ENCODE data around the gene TAX1BP1.
"Not testable (repeated sequence)": the region's sequence is repeated elsewhere in the genome, so short reads cannot be mapped to it uniquely, and the experiment has no call there.

The TAX1BP1 gene

DNA sequence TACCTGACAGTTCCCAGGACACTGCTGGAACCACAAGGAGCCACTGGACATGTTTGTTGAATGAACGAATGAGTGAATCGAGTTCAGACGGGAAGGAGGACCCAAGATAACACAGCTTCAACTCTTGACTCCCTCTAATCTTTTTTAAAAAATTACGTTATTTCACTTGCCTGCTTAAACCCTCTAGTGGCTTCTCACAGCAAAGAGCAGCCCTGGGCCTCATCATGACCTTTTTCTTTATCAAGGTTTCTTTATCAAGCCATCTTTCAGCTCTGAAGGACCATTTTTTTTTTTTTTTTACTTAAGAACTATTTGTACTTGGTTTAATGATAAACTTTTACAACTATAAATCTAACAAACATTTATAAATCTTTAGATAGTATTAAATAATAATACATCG is 110.6 kb downstream of the TAX1BP1 start:
- DNase-seq, result no peak

DNA sequence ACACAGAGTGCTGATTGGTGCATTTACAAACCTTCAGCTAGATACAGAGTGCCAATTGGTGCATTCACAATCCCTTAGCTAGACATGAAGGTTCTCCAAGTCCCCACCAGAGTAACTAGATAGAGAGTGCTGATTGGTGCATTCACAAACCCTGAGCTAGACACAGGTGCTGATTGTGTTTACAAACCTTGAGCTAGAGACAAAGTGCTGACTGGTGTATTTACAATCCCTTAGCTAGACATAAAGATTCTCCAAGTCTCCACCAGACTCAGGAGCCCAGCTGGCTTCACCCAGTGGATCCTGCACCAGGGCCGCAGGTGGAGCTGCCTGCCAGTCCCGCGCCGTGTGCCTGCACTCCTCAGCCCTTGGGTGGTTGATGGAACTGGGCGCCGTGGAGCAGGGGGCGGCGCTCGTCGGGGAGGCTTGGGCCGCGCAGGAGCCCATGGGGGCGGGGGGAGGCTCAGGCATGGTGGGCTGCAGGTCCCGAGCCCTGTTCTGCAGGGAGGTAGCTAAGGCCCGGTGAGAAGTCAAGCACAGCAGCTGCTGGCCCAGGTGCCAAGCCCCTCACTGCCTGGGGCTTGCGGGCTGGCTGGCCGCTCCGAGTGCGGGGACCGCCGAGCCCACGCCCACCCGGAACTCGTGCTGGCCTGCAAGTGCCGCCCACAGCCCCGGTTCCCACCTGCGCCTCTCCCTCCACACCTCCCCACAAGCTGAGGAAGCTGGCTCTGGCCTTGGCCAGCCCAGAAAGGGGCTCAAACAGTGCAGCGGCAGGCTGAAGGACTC is 116.9 kb downstream of the TAX1BP1 start:
- not testable (repeated sequence) for DNase-seq

DNA sequence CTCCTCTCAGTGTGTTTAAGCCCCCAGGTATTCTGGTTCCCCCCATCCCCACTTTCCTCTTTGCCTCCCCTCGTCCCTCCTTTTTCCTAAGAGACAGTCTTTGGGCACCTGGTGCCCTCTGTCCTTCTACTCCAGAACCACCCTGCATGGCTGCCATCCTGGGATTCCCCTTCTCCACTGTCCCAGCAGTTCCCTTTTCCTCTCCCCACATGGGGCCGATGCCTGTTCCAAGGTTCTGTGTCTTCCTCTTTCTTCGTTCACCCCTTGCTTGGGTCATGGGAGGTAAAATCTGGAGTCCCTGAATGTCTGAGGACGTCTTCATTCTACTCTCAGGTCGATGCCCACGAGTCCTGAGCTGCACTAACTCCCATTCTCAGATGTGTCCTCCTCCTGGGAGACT is 120.8 kb downstream of the TAX1BP1 start:
- no peak for DNase-seq

DNA sequence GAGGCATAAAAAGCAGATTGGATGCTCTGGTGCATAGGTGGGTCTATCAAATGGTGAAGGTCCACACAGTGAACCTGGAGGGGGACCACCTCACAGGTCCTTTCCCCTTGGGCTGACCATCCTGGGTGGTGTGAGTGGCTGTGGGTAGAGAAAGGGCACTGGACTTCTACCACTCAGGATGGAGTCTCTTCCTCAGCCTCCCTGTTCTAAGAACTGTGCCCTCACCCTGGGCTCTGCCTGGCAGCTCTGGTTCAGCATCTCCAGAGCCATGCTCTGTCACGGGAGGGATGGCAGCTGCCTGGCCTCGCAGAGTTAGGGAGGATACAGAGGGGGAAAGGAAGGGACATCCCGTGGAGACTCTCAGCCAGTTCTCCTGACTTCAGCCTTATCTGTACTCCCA is 121.8 kb downstream of the TAX1BP1 start:
- no peak for DNase-seq

DNA sequence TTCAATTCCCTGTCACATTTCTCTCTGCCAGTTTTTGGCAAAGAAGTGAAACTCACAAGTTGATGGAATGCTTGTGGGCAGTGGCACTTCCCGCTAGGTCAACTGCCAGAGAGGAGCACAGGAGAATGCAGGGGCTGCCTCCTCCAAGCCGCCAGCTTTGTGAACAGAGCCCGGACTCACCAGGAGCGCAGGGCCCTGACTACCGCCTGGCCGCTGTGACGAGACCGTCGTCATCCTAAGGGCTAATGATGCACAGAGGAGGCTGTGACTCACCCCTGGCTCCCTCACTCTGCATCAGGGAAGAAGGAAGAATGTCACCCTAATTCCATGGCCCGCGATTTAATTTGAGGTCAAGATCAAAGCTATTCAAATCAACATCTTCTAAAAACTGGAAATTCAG is 123.9 kb downstream of the TAX1BP1 start:
- no peak for DNase-seq

DNA sequence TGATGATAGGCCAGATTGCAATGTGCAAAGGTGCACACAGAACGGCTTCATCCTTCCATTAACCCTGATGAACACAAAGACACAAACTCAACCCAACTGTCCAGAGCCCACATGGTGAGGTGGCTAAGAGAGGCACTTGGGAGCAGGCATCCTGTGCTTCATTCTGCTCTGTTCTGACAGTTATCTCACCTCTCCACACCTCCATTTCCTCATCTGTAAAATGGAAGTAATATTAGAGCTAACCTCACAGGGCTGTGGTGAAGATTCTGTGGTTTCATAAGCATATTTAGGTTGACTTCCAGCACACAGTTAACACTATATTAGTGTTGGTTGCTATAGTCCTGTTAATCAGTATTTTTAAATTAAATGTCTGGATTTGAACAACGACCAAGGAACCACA is 126.3 kb downstream of the TAX1BP1 start:
- DNase-seq, result no peak

DNA sequence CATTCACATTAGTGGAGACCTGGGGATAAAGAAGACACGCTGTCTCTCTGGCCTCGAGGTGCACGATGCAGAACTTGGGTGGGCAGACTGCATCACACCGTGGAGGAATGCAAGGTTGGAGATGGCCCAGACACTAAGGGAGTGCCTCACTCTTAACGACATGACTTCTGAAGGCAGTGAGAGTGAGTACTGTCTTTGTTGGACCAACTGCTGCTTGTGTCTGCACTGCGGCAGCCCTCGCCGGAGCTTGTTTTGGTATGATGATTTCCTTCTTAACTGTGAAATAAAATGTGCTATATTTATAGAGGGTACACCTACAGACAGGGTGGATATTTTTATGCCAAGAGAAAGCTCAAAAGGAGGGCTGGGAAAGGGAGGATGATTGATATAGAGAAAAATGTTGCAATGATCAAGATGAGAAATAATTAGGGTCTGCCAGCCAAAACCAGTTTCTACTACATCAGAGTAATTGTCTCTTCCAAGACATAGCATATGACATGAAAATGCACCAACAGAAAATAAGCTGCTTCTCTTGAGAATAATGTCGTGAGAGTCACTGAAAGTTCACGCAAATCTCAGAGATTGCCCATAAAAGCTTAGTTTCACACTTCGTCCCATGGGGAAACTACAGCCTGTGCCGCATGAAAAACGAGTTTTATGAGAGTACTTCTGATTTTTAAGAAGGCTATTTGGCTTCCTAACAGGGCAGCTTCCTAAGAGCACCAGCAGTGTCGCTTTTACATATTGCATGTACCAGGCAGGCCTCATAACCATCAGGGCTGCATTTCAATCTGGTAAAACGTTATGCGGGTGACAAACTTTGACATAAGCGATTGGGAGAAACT is 127.1 kb downstream of the TAX1BP1 start:
- DNase-seq, result no peak

DNA sequence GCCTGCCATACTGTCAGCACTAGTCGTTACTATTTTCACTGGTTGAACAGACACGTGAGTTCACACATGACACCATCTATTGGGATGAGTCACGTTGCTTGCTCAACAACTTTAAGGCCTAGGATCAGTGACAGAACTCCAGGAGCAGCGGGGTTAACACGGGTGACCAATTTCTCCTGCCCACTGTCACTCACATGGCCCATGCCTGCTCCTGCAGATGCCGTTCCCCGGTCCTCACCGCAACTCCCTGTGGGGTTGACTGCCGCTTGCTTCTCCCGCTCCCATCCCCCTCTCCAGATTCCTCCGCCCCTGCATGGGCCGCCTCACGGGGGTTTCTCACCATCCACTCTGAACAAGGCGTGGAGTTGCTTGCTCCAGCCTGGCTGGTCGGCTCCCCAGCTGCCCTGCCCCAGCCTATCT is 128.2 kb downstream of the TAX1BP1 start:
- DNase-seq, result no peak

DNA sequence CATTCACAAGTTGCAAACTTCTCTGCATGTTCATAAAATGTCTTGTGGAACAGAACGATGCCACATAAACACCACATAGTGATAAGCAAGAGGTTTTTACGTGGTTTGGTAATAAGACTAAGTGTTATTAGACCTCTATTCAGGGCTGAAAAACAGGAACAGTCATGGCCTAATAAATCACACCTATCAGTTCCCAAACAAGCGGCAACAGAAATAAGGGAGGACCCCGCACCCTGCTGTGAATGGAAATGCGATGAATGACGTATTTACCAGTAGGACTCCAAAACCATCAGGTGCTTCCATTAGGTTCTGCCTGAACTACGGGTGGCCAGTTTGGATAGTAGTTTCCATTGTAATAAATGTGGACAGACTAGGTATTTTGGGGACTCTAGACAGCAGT is 129.1 kb downstream of the TAX1BP1 start:
- no peak for DNase-seq

DNA sequence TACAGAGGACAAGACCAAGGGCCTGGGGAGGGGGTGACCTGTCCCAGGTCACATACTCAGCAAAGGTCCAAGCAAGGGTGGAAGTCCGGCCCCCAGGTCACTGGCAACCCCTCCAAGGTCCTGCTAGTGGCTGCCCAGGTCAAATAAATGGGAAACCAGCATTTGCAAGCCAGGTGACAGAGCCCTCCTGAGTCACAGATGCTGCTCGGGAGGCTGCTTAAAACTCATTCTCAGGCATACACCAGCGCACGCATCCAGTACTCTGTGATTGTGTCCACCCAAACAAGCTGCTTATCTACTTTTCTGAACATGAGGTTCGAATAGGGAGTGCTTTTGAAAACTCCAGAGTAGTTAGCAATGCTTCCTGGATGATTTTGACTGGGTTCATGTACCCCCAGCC is 130.6 kb downstream of the TAX1BP1 start:
- no peak for DNase-seq

DNA sequence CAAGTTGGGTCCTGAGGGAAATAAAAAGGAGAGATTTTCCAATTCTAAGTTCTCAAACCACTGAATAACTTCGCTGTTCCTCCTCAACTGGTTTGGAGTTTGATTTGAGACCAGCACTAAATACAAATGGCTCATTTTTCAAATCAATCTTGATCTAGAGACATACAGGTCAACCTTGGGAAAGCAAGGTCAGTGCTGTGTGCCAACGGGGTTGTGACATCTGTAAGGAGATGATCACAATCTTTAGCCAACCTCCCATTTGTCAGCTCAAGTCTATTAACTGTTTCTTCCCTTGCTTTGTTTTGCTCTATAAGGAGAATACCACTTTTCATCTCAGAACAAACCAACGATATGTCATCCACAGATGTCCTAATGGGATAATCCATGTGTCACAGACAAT is 131.1 kb downstream of the TAX1BP1 start:
- DNase-seq, result no peak

DNA sequence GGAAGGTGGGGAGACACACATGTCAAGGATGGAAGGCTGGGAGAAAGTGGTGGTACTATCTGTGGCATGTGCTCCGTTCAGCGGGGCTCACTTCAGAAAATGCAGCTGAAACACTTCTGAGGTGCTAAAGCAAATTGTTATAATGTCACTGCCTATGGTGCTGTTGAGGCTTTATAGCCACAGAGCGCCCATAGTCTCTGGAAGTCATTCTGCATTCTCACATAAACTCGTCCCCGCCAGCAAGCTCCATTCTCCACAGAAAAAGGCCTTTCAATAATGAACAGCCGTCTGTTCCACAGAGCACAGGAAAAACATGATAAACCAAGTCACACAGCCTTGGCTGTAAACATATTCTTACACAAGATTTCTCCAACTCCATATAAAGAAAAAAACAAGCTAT is 131.9 kb downstream of the TAX1BP1 start:
- DNase-seq, result no peak

DNA sequence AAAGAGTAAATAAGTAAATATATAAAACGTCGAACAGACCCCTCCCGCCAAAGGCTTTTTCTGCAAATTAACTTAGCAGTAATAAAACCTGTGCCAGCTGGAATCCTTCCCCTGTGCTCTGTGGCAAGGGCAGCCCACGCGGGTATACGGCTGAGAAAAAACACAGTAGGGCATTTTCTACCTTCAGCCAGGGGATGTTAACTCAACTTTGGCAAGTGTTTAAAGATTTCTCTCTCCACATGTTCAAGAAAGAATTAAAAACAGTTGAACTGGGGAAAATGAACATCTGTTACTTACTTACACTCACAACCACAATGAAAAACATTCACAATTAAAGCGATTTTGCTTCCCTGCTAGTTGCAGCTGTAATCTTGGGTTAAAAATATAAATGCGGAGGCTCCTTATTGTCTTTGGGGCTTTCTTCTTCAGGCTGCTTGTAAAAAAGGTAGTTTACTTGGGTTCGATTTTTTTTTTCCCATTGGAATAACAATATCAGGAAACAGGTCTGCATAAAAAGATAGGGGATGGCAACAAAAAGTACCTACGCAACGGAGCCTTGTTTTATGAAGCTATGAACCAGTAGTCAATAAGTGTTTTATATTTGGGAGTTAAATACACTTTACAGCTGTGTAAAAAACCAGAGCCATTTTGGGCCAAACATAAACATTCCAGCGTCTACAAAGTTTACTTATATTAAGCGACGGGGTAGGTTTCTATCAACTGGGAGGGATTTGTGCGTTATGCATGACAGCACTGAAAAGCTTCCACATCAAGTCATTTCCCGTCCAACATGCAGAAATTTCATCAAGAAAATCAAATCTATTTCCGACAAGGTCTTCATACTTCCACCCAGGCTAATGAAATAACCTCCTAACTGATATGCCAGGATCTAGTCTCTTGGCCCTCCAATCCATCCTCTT is 132.7 kb downstream of the TAX1BP1 start:
- DNase-seq, result no peak

DNA sequence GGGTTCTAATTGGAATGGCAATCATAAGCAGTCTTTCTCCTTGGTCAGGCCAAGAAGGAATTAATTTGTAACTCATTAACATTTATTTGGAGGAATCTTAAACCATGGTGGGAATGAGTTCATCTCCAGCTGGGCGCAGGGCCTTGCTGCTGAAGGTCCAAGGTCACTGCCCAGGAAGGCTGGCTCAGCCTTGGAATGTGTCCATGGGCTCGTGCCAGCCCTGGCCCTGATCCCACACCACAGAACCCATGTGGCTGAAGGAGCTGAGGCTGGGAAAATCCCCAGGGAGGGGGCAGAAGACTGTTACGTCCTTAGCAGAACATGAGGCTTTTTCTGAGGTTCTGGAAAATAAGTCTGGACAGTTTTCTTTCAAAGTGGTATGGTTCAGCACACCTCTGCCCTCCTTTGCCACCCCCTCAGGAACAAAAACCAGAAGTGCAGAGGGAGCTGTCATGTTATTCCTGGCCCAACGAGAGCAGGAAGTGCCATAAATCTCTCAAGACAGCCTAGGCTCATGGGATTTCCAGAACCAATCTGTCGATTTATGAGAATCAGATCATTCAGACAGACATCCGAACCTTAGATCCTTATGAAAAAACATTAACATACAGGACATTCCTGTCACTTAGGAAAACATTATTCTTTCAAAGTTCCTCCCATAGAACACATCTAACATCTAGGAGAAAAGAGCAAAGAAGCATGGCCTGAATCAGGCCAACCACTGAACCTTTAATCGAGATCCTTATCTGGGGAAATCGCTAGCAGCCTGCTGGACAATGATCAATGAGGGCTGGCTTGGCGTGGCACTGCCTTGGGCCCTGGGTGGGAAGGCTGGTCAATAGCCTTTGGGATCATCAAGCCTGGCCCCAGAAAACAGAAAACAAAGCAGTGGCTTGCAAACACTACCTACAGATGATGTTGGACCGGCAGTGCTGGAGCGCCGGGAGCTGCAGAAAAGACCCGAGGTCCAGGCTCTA is 134.3 kb downstream of the TAX1BP1 start:
- peak; percentile 50 for DNase-seq

DNA sequence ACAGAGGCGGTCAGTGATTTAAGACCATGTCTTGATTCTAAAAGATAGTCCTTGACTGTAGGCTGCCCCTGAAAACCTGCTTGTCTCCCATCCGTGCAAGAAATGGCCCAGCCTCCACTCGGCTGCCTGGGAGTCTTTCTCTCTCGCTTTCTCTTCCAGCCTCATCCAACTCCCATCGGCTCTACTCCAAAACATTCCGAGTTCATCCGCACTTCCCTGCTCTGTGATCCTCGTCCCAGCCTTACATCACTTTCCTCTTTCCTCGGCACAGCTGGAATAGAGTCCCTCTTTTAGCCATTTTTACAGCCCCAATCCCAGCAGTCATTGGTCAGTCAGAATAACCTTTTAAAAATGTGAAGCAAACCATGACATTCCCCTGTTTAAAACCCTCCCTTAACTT is 135.1 kb downstream of the TAX1BP1 start:
- no peak for DNase-seq

DNA sequence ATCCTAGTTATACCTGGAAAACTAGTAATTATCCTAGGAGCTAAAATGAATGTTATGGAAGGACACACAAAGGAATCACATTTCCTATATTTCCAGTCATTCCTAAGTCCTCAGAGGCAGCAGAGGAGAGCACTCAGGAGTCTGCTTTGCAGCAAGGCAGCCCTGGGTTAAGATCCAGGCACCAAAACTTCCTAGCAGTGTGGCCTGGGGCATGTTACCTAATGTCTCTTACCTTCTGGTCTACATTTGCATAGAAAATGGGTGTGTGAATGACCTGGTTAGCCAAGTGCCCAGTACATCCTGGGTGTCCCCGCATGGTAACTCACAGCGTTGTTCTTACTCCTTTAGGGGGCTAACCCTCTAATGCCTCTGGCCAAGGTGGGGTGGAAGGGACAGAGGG is 135.9 kb downstream of the TAX1BP1 start:
- no peak for DNase-seq

DNA sequence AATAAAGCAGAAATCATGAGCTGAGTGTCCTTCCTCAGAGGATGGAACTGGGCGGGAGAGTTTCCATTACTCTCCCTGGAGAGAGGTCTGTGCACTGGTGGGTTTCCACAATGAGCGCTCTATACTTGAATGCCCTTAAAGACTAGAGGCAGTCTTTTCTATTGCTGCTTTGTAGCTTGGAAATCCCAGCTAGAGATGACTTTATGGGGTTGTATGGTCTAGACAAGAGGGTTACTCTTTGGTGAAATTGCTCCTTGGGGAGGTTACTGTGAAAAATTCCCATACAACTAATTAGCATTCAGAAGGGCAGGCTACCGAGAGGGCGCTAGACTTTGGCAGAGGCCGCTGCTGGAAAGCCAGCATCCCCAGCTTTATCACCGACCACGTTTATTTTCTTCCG is 136.8 kb downstream of the TAX1BP1 start:
- DNase-seq, result no peak
